Measurements from ENCODE around the gene FRMD4B.

DNA sequence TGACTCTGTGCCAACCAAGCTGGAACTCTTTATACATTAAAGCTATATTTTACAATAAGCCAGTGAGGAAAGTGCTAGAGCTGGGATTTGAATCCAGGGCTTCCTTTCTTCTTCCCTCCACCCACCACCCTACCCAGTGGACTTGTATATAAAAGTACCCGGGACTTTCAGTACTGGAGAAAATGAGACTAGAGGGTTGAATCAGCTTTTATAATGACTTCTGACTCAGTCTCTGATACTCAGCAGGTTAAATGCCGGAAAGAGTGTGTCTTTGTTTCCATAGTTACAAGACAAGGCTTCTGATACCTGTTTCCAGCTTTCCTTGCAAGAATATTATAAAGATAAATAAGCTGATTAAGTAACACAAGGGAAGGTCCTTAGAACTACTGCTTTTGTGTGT lies 80.9 kb downstream of the FRMD4B start:
- no peak for TF ChIP-seq POLR2AphosphoS5 (IDR thresholded peaks at IDR 0.05; ENCODE audit: low read depth, low read length)
- TF ChIP-seq, protein P1, sequence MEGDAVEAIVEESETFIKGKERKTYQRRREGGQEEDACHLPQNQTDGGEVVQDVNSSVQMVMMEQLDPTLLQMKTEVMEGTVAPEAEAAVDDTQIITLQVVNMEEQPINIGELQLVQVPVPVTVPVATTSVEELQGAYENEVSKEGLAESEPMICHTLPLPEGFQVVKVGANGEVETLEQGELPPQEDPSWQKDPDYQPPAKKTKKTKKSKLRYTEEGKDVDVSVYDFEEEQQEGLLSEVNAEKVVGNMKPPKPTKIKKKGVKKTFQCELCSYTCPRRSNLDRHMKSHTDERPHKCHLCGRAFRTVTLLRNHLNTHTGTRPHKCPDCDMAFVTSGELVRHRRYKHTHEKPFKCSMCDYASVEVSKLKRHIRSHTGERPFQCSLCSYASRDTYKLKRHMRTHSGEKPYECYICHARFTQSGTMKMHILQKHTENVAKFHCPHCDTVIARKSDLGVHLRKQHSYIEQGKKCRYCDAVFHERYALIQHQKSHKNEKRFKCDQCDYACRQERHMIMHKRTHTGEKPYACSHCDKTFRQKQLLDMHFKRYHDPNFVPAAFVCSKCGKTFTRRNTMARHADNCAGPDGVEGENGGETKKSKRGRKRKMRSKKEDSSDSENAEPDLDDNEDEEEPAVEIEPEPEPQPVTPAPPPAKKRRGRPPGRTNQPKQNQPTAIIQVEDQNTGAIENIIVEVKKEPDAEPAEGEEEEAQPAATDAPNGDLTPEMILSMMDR (IDR thresholded peaks at IDR 0.05): no peak
- TF ChIP-seq, protein P2, sequence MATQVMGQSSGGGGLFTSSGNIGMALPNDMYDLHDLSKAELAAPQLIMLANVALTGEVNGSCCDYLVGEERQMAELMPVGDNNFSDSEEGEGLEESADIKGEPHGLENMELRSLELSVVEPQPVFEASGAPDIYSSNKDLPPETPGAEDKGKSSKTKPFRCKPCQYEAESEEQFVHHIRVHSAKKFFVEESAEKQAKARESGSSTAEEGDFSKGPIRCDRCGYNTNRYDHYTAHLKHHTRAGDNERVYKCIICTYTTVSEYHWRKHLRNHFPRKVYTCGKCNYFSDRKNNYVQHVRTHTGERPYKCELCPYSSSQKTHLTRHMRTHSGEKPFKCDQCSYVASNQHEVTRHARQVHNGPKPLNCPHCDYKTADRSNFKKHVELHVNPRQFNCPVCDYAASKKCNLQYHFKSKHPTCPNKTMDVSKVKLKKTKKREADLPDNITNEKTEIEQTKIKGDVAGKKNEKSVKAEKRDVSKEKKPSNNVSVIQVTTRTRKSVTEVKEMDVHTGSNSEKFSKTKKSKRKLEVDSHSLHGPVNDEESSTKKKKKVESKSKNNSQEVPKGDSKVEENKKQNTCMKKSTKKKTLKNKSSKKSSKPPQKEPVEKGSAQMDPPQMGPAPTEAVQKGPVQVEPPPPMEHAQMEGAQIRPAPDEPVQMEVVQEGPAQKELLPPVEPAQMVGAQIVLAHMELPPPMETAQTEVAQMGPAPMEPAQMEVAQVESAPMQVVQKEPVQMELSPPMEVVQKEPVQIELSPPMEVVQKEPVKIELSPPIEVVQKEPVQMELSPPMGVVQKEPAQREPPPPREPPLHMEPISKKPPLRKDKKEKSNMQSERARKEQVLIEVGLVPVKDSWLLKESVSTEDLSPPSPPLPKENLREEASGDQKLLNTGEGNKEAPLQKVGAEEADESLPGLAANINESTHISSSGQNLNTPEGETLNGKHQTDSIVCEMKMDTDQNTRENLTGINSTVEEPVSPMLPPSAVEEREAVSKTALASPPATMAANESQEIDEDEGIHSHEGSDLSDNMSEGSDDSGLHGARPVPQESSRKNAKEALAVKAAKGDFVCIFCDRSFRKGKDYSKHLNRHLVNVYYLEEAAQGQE (IDR thresholded peaks at IDR 0.05; ENCODE audit: insufficient read depth in 1 of 2, low read depth in 2 of 2, low read length in 1 of 2): no peak
